Parathyroid adenoma (tissue), 2 donors: ENCODE results near the gene CDKN2AIPNL.
A peak's percentile ranks its signal among the peaks of the same experiment; 100 is the strongest.
"Not testable (repeated sequence)": the region's sequence is repeated elsewhere in the genome, so short reads cannot be mapped to it uniquely, and the experiment has no call there.

Source experiments
- H2AFZ ChIP-seq: fragments of 300-600 bp; sonication (generic); one replicate; pipeline ENCODE4 v1.7.0; 2017; ENCODE audit warnings: antibody characterized with exemption, mild to moderate bottlenecking
- H3K27ac ChIP-seq: fragments of 300-600 bp; sonication (generic); one replicate; pipeline ENCODE4 v1.7.0; 2017
- H3K27me3 ChIP-seq: fragments of 300-600 bp; sonication (generic); one replicate; pipeline ENCODE4 v1.7.0; 2017; ENCODE audit warnings: low read length; ENCODE audit not compliant: control insufficient read depth, insufficient read depth
- H3K36me3 ChIP-seq: fragments of 300-600 bp; sonication (generic); one replicate; pipeline ENCODE4 v1.7.0; 2017; ENCODE audit warnings: low read length; ENCODE audit not compliant: control insufficient read depth, insufficient read depth
- H3K4me1 ChIP-seq: fragments of 300-600 bp; sonication (generic); one replicate; pipeline ENCODE4 v1.7.0; 2017; ENCODE audit warnings: control low read depth
- H3K4me2 ChIP-seq: fragments of 300-600 bp; sonication (generic); one replicate; pipeline ENCODE4 v1.7.0; 2017; ENCODE audit warnings: low read length
- H3K4me3 ChIP-seq: fragments of 300-600 bp; sonication (generic); one replicate; pipeline ENCODE4 v1.7.0; 2017; ENCODE audit warnings: low read depth, low read length
- H3K79me2 ChIP-seq: fragments of 300-600 bp; sonication (generic); one replicate; pipeline ENCODE4 v1.7.0; 2017; ENCODE audit warnings: control low read depth
- H3K9ac ChIP-seq: fragments of 300-600 bp; sonication (generic); one replicate; pipeline ENCODE4 v1.7.0; 2017; ENCODE audit warnings: mild to moderate bottlenecking
- H3K9me3 ChIP-seq: fragments of 300-600 bp; sonication (generic); one replicate; pipeline ENCODE4 v1.7.0; 2017; ENCODE audit warnings: low read length; ENCODE audit not compliant: control insufficient read depth
- CTCF ChIP-seq: fragments of 300-600 bp; sonication (generic); IDR thresholded peaks from one replicate; pipeline ENCODE4 v1.7.0; 2017; ENCODE audit warnings: antibody characterized with exemption, mild to moderate bottlenecking
- donor health status: primary hyperparathyroidism.

Gene CDKN2AIPNL

GRCh38 chr5:134374232-134374631, 37.4 kb downstream of the CDKN2AIPNL start:
- Histone ChIP-seq H3K27ac (no peak overlapping the region), H3K27me3 (no peaks in the 10 kb centered on the region), H3K36me3 (no peaks in the 10 kb centered on the region), H3K9me3 (no peaks in the 10 kb centered on the region), H3K4me1 (peaks cover 5% of the 10 kb centered on the region), H3K4me2 (no peak overlapping the region), H3K79me2 (peaks cover 41% of the 10 kb centered on the region), H2AFZ (no peak overlapping the region), H3K9ac (no peak overlapping the region), H3K4me3 (no peak overlapping the region)
- no peak for TF ChIP-seq CTCF

GRCh38 chr5:134373633-134374032, 38.0 kb downstream of the CDKN2AIPNL start:
- not testable (repeated sequence) for H2AFZ ChIP-seq, H3K9ac ChIP-seq, H3K9me3 ChIP-seq, H3K4me1 ChIP-seq, H3K27me3 ChIP-seq, H3K4me3 ChIP-seq, H3K4me2 ChIP-seq, H3K36me3 ChIP-seq, H3K27ac ChIP-seq
- peaks cover 40% of the 10 kb centered on the region for H3K79me2 ChIP-seq

GRCh38 chr5:134371834-134372340, 39.8 kb downstream of the CDKN2AIPNL start:
- no peaks in the 10 kb centered on the region for H3K27me3 ChIP-seq
- H3K79me2 ChIP-seq = peaks cover 37% of the 10 kb centered on the region
- TF ChIP-seq CTCF = no peak
- H3K9me3 ChIP-seq = no peaks in the 10 kb centered on the region
- peak overlapping the region; percentile 93 for H3K9ac ChIP-seq
- peak overlapping the region; percentile 98 for H2AFZ ChIP-seq
- H3K4me2 ChIP-seq = peak overlapping the region; percentile 76
- H3K4me3 ChIP-seq = peak overlapping the region; percentile 88
- peak overlapping the region; percentile 98 for H3K27ac ChIP-seq
- H3K4me1 ChIP-seq = peaks cover 5% of the 10 kb centered on the region
- H3K36me3 ChIP-seq = no peaks in the 10 kb centered on the region

- Histone ChIP-seq H3K79me2 (peaks cover 39% of the 10 kb centered on the region), H3K36me3 (no peaks in the 10 kb centered on the region), H3K27ac (peak within 1 kb of the TSS; percentile 98), H3K27me3 (no peaks in the 10 kb centered on the region), H3K4me2 (peak within 1 kb of the TSS; percentile 85), H3K4me3 (peak within 1 kb of the TSS; percentile 88), H3K9me3 (no peaks in the 10 kb centered on the region), H3K9ac (peak within 1 kb of the TSS; percentile 93), H3K4me1 (peaks cover 5% of the 10 kb centered on the region), H2AFZ (peak within 1 kb of the TSS; percentile 98)
- TF ChIP-seq CTCF = no peak
These were observed 40.5 kb downstream of the CDKN2AIPNL start, which contains the start of gene UBE2B for GRCh38 chr5:134370871-134371833. UBE2B (plus strand) TSS chr5:134371569; CDS start chr5:134371596, 27 bp downstream.

- peaks cover 35% of the 10 kb centered on the region for H3K79me2 ChIP-seq
- peak overlapping the region; percentile 88 for H3K4me3 ChIP-seq
- H3K27me3 ChIP-seq = no peaks in the 10 kb centered on the region
- H2AFZ ChIP-seq = peak overlapping the region; percentile 98
- H3K9me3 ChIP-seq = no peaks in the 10 kb centered on the region
- no peak for TF ChIP-seq CTCF
- no peak overlapping the region for H3K9ac ChIP-seq
- H3K4me1 ChIP-seq = peaks cover 5% of the 10 kb centered on the region
- H3K27ac ChIP-seq = peak overlapping the region; percentile 98
- peak overlapping the region; percentile 85 for H3K4me2 ChIP-seq
- no peaks in the 10 kb centered on the region for H3K36me3 ChIP-seq
These were observed 41.3 kb downstream of the CDKN2AIPNL start for GRCh38 chr5:134370311-134370870.
